A172 (cell line): ENCODE measurements around the gene YJU2. TPM values are rescaled to one million over a fixed set of nuclear protein-coding genes. Genes with fewer than 3 reads are reported as not detected.
"Not testable (repeated sequence)": the region's sequence is repeated elsewhere in the genome, so short reads cannot be mapped to it uniquely, and the experiment has no call there.

Experiments
- DNase-seq: peaks from one replicate; pipeline ENCODE4 v3.0.0-alpha.2; 2015; ENCODE audit warnings: low spot score
- total RNA-seq: library from RNA; depleted of rRNA; stranded (reverse); fragments of >200 nt; shearing (Covaris generic); gene quantifications from 2 replicates; pipeline ENCODE4 v1.2.3, GENCODE V29; 2014; rRNA removed

The YJU2 gene
- total RNA-seq: 39.6 and 42.4 TPM in 2 replicates

- DNase-seq: peak; percentile 100
Measured at GRCh38 chr19:4246767-4247593, at the start of gene YJU2. Gene YJU2 (plus strand): TSS chr19:4247080. CDS start chr19:4247147, 67 bp downstream.

GRCh38 chr19:4197228-4197624 lies 49.7 kb upstream of the YJU2 start:
- no peak for DNase-seq

DNA sequence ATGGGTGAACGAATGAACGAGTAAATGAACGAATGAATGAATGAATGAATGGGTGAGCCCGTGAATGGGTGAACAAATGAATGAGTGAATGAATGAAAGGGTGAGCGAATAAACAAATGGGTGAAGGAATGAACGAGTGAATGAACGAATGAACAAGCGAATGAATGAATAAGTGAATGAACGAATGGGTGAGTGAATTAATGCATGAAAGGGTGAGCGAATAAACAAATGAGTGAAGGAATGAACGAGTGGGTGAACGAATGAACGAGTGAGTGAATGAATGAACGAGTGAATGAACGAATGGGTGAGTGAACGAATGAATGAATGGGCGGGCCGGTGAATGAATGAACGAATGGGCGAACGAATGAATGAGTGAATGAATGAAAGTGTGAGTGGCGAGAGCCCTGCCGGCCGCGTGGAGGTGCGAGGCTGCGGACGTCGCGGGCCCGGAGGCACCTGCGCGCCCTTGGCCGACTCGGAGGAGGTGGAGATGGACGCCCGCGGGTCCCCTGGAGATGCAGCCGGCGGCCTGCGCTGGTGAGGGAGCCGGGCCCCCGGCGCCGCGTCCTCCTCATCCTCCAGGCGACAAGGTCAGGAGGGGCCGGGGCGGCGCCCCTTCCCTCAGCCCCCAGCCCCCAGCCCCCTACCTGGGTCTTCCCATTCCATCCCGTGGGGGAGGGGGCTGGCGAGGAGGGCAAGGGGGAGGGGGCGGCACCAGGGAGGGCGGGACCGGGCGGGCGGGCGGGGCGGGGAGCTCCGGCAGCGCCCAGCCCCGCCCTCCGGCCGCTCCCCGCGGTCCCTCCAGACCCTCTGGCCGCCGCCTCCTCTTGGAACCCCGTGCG lies 49.0 kb upstream of the YJU2 start:
- no peak for DNase-seq

DNA sequence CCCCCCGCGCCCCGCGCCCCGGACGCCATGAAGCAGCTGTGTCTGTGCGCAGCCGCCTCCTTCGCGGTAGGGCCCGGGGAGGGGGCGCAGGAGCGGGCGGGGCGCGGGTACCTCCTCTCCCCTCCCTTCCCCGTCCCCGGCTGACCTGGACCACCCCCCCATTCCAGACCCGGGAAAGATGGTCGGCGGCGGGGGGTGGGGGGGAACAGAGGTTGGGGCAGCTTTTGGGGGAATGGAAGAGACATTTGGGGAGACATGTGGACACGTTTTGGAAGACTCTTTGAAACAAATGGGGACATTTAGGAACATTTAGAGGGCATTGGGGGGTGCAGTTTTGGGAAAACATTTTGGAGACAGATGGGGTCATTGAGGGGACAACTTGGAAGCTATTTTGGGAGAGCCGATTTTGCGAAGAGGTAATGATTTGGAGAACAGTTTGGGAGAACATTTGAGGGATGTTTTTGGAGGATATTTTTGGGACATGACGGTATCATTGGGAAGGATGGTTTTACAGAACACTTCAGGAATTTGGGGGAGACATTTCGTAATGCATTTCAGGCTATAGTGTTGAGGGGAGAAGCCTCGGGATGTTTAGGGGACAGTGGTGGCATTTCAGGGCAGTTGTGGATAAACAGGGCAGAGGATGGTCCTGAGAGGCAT lies 48.3 kb upstream of the YJU2 start:
- no peak for DNase-seq

- DNase-seq: no peak
Measured at GRCh38 chr19:4199699-4200293, 47.1 kb upstream of the YJU2 start.

- DNase-seq: no peak
Measured at GRCh38 chr19:4200940-4201542, 45.8 kb upstream of the YJU2 start.

DNA sequence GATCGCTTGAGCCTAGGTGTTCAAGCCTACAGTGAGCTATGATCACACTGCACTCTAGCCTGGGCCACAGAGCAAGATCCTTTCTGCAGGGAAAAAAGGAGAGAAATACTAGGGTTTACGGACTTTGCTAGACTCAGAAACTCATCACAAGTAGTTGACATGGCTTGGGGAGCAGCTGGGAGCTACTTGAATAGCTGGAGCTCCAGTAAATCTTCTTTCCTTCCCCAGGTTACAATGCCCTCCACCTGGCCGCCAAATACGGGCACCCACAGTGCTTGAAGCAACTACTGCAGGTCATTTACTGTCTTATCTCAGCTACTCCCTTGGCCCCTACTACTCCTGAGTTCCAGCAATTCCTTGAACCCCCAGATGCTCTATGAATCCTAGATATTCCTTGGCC lies 45.1 kb upstream of the YJU2 start:
- DNase-seq: no peak

- DNase-seq: peak; percentile 63
Measured at GRCh38 chr19:4206818-4207484, 39.9 kb upstream of the YJU2 start.

GRCh38 chr19:4208385-4209094 lies 38.3 kb upstream of the YJU2 start:
- DNase-seq: peak; percentile 67

DNA sequence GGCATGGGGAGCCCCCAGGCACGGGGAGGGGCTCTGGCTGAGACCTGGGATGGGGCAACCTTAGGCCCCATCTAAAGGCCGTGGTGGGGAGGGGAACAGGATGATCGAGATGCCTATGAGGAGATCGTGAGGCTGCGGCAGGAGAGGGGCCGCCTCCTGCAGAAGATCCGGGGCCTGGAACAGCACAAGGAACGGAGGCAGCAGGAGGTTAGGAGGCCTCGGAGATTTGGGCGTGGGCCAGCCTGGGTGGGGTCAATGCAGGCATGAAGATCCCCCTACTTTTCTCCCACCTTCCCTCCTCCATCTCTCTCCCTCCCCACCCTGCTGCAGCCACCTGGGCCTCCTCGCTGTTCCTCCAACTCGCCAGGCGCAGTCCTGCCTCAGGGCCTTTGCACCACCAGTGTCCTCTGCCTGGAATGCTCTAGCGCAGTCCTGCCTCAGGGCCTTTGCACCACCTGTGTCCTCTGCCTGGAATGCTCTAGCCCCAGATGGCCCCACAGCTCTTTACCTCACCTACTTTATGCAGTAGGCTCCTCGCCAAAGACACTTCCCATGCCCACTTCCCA lies 36.6 kb upstream of the YJU2 start:
- no peak for DNase-seq

DNA sequence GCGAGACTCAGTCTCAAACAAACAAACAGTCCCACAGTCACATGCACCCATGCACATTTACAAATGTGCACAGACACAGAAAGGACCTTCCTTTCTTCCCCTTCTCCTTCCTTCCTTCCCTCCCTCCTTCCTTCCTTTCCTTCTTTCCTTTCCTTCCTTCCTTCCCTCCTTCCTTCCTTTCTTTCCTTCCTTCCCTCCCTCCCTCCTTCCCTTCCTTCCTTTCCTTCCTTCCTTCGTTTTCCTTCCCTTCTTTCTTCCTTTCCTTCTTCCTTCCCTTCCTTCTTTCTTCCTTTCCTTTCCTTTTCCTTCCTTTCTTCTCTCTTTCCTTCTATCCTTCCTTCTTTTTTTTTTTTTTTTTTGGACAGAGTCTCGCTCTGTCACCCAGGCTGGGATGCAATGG lies 33.8 kb upstream of the YJU2 start:
- no peak for DNase-seq

DNA sequence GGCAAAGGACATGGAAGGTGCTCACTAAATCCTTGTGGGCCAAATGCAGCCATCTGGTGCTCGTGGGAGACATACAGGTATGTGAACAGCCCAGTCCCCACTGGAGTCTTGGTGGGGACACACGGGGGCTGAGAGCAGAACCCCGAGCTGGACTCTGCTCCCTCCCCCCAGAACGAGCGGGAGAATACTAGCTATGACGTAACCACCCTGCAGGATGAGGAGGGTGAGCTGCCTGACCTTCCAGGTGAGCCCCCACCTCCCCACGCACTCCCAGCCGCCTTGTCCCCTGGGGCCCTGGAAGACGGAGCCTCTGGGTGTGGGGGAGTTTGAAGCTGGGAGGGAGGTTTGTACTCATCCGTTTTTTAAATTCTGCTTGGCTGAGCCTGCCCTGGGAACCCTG lies 31.1 kb upstream of the YJU2 start:
- no peak for DNase-seq

DNA sequence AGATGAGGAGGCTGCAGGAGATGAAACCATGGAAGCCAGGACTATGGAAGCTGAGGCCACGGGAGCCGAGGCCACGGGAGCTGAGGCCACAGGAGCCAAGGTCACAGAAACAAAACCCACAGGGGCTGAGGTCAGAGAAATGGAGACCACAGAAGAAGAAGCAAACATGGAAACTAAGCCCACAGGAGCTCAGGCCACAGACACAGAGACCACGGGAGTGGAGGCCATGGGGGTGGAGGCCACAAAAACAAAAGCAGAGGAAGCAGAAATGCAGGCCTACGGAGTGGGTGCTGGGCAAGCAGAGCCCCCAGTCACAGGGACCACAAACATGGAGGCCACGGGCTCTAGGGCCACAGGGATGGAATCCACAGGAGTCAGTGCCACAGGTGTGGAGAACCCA lies 30.0 kb upstream of the YJU2 start:
- DNase-seq: no peak

DNA sequence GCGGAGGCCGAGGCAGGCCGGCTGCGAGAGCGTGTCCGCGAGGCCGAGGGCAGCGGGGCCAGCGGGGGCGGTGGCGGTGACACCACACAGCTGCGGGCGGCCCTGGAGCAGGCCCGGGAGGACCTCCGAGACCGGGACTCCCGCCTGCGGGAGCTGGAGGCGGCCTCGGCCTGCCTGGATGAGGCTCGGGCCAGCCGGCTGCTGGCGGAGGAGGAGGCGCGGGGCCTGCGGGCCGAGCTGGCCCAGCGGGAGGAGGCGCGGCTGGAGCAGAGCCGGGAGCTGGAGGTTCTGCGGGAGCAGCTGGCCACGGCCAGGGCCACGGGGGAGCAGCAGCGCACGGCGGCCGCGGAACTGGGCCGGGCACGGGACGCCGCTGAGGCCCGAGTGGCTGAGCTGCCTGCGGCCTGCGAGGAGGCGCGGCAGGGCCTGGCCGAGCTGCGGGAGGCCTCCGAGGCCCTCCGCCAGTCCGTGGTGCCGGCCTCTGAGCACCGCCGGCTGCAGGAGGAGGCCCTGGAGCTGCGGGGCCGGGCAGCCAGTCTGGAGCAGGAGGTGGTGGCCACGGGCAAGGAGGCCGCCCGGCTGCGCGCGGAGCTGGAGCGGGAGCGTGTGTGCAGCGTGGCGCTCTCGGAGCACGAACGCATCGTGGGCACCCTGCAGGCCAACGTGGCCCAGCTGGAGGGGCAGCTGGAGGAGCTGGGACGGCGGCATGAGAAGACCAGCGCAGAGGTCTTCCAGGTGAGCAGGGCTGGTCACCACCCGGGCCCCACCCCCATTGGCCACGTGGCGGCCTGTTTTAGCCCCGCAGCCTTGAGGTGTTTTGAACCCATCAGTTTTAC lies 29.2 kb upstream of the YJU2 start:
- no peak for DNase-seq

DNA sequence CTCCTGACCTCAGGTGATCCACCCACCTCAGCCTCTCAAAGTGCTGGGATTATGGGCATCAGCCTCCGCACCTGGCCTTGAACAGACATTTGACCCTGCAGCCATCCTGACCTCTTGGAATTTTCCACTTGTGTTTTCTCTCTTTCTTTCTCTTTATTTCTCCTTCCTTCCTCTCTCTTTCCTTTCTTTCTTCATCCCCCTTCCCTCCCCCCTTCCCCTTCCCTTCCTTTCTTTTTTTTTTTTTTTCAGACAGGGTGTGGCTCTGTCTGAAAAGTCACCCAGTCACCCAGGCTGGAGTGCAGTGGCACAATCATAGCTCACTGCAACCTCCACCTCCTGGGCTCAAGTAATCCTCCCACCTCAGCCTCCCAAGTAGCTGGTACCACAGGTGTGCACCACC lies 28.4 kb upstream of the YJU2 start:
- not testable (repeated sequence) for DNase-seq

DNA sequence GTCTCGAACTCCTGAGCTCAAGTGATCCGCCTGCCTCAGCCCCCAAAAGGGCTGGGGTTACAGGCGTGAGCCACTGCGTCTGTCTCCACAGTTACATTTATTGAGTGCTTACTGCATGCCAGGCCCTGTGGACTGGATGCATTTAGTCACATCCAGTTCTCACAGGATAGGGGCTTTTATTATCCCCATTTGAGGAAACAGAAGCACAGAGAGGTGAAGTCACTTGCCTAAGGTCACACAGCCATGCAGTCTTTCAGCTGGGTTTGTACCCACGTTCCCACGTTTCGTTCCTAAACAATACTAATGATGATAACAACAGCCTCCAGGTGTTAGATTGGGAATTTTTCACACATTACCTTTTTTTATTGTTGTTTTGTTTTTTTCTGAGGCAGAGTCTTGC lies 26.7 kb upstream of the YJU2 start:
- DNase-seq: no peak

- DNase-seq: no peak
Measured at GRCh38 chr19:4224470-4224869, 22.4 kb upstream of the YJU2 start.

DNA sequence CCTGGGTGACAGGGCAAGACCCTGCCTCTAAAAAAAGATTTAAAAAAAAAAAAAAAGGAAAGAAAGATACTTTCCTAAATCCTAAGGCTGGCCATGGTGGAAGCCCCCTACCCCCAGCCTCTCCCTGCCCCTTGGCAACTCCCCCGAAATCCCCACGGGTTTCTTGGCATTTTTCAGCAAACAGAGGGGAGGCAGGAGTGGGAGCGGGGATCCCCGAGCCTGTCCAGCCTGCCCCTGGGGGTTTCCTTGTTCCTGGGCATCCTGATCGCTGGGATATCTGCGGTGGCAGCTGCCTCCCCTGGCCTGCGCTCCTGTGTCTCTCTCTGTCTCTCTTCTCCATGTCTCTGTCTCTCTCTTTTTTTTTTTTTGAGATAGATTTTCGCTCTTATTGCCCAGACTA lies 21.0 kb upstream of the YJU2 start:
- DNase-seq: no peak

- no peak for DNase-seq
Measured at GRCh38 chr19:4227771-4228170, 19.1 kb upstream of the YJU2 start.
